HUES48 (cell line): Measurements from ENCODE around the gene NFKBIE.

Experiments
- H3K27ac ChIP-seq: one replicate; pipeline ENCODE4 v1.7.0; 2013; ENCODE audit warnings: low read depth, low read length, inconsistent platforms
- H3K27me3 ChIP-seq: 2 replicates; pipeline ENCODE4 v1.6.1; 2013; ENCODE audit warnings: mild to moderate bottlenecking, low read length; ENCODE audit not compliant: control insufficient read depth, insufficient read depth
- H3K36me3 ChIP-seq: 2 replicates; pipeline ENCODE4 v1.6.1; 2013; ENCODE audit warnings: low read length; ENCODE audit not compliant: control insufficient read depth, insufficient read depth
- H3K4me1 ChIP-seq: 2 replicates; pipeline ENCODE4 v1.6.1; 2013; ENCODE audit warnings: mild to moderate bottlenecking, low read length; ENCODE audit not compliant: control insufficient read depth, insufficient read depth
- H3K4me3 ChIP-seq: 2 replicates; pipeline ENCODE4 v1.5.1; 2013; ENCODE audit warnings: mild to moderate bottlenecking, low read depth, low read length
- H3K9ac ChIP-seq: 2 replicates; pipeline ENCODE4 v1.6.1; 2013; ENCODE audit warnings: mild to moderate bottlenecking, low read depth, low read length, moderate library complexity
- H3K9me3 ChIP-seq: 2 replicates; pipeline ENCODE4 v1.6.1; 2013; ENCODE audit warnings: low read length; ENCODE audit not compliant: control insufficient read depth, insufficient read depth

The NFKBIE gene

GRCh38 chr6:44256775-44257024 is 8.7 kb downstream of the NFKBIE start:
- Histone ChIP-seq H3K4me3 (peak overlapping the region; percentile 71), H3K27ac (peak overlapping the region; percentile 91), H3K27me3 (no peaks in the 10 kb centered on the region), H3K4me1 (0 out of 2 replicates have a peak, but pooled peaks cover 5% of the 10 kb centered on the region), H3K36me3 (peaks cover 65% of the 10 kb centered on the region), H3K9ac (peak overlapping the region; percentile 80), H3K9me3 (no peaks in the 10 kb centered on the region)

GRCh38 chr6:44255871-44256774 is 9.2 kb downstream of the NFKBIE start:
- no peaks in the 10 kb centered on the region for H3K9me3 ChIP-seq
- H3K9ac ChIP-seq: peak overlapping the region; percentile 80
- H3K27ac ChIP-seq: peak overlapping the region; percentile 91
- peaks cover 71% of the 10 kb centered on the region for H3K36me3 ChIP-seq
- H3K27me3 ChIP-seq: no peaks in the 10 kb centered on the region
- 0 out of 2 replicates have a peak, but pooled peaks cover 5% of the 10 kb centered on the region for H3K4me1 ChIP-seq
- peak overlapping the region; percentile 71 for H3K4me3 ChIP-seq

- Histone ChIP-seq H3K27me3 (no peaks in the 10 kb centered on the region), H3K36me3 (peaks cover 76% of the 10 kb centered on the region), H3K27ac (peak overlapping the region; percentile 43), H3K9ac (no peak overlapping the region), H3K9me3 (no peaks in the 10 kb centered on the region), H3K4me1 (0 out of 2 replicates have a peak, but pooled peaks cover 5% of the 10 kb centered on the region), H3K4me3 (no peak overlapping the region)
These were observed 10.1 kb downstream of the NFKBIE start for GRCh38 chr6:44255105-44255808.

- Histone ChIP-seq H3K9me3 (no peaks in the 10 kb centered on the region), H3K27me3 (no peaks in the 10 kb centered on the region), H3K27ac (peak overlapping the region; percentile 43), H3K36me3 (peaks cover 76% of the 10 kb centered on the region), H3K4me3 (no peak overlapping the region), H3K4me1 (0 out of 2 replicates have a peak, but pooled peaks cover 5% of the 10 kb centered on the region), H3K9ac (no peak overlapping the region)
These were observed 10.9 kb downstream of the NFKBIE start for GRCh38 chr6:44254191-44255104.

GRCh38 chr6:44253307-44254101 is 11.8 kb downstream of the NFKBIE start:
- Histone ChIP-seq H3K9ac (no peak overlapping the region), H3K4me3 (no peak overlapping the region), H3K4me1 (peaks cover 12% of the 10 kb centered on the region), H3K36me3 (peaks cover 78% of the 10 kb centered on the region), H3K27me3 (no peaks in the 10 kb centered on the region), H3K27ac (peak overlapping the region; percentile 37), H3K9me3 (no peaks in the 10 kb centered on the region)

- Histone ChIP-seq H3K9ac (no peak overlapping the region), H3K4me3 (no peak overlapping the region), H3K9me3 (no peaks in the 10 kb centered on the region), H3K36me3 (peaks cover 83% of the 10 kb centered on the region), H3K27ac (no peak overlapping the region), H3K27me3 (no peaks in the 10 kb centered on the region), H3K4me1 (peaks cover 7% of the 10 kb centered on the region)
These were observed 13.5 kb downstream of the NFKBIE start for GRCh38 chr6:44251576-44252524.

- no peak overlapping the region for H3K9ac ChIP-seq
- H3K27me3 ChIP-seq: no peaks in the 10 kb centered on the region
- peak overlapping the region; percentile 25 for H3K27ac ChIP-seq
- peaks cover 80% of the 10 kb centered on the region for H3K36me3 ChIP-seq
- peaks cover 10% of the 10 kb centered on the region for H3K4me1 ChIP-seq
- no peak overlapping the region for H3K4me3 ChIP-seq
- H3K9me3 ChIP-seq: no peaks in the 10 kb centered on the region
These were observed 14.6 kb downstream of the NFKBIE start for GRCh38 chr6:44250718-44251123.

GRCh38 chr6:44250067-44250717 is 15.2 kb downstream of the NFKBIE start:
- Histone ChIP-seq H3K4me1 (peaks cover 16% of the 10 kb centered on the region), H3K9ac (no peak overlapping the region), H3K9me3 (no peaks in the 10 kb centered on the region), H3K27ac (peak overlapping the region; percentile 52), H3K27me3 (no peaks in the 10 kb centered on the region), H3K4me3 (no peak overlapping the region), H3K36me3 (peaks cover 76% of the 10 kb centered on the region)

GRCh38 chr6:44249082-44249748 is 16.1 kb downstream of the NFKBIE start:
- H3K27me3 ChIP-seq: no peaks in the 10 kb centered on the region
- H3K4me3 ChIP-seq: peak overlapping the region; percentile 95
- peak overlapping the region; percentile 99 for H3K9ac ChIP-seq
- peaks cover 18% of the 10 kb centered on the region for H3K4me1 ChIP-seq
- H3K36me3 ChIP-seq: peaks cover 66% of the 10 kb centered on the region
- H3K27ac ChIP-seq: peak overlapping the region; percentile 96
- no peaks in the 10 kb centered on the region for H3K9me3 ChIP-seq
